Measurements from ENCODE around the gene GRID1.

DNA sequence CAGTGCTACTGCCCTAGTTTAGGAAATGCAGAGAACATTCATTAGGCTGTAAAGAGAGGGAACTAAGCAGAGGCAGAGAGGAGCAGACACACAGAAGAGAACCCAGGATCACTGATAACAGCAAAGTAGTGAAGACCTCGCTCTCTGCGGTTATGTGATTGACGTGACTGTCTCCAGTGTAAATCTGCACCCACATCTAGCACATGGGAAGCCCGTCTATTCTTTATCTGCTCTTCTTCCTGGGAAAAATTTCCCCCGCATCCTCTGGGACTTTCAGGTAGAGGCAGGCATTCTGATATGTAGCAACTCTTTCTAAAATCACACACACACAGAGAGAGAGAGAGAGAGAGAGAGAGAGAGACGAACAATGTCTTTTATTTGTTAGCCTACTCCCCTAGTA lies 699.6 kb downstream of the GRID1 start:
- TF ChIP-seq, protein P1, sequence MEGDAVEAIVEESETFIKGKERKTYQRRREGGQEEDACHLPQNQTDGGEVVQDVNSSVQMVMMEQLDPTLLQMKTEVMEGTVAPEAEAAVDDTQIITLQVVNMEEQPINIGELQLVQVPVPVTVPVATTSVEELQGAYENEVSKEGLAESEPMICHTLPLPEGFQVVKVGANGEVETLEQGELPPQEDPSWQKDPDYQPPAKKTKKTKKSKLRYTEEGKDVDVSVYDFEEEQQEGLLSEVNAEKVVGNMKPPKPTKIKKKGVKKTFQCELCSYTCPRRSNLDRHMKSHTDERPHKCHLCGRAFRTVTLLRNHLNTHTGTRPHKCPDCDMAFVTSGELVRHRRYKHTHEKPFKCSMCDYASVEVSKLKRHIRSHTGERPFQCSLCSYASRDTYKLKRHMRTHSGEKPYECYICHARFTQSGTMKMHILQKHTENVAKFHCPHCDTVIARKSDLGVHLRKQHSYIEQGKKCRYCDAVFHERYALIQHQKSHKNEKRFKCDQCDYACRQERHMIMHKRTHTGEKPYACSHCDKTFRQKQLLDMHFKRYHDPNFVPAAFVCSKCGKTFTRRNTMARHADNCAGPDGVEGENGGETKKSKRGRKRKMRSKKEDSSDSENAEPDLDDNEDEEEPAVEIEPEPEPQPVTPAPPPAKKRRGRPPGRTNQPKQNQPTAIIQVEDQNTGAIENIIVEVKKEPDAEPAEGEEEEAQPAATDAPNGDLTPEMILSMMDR (conservative IDR thresholded peaks at IDR 0.05; ENCODE audit: low read depth, low read length): no peak
- no peak for TF ChIP-seq EZH2phosphoT487 (IDR thresholded peaks at IDR 0.05; ENCODE audit: borderline replicate concordance, low read length)
- TF ChIP-seq EZH2 (IDR thresholded peaks at IDR 0.05; ENCODE audit: low read length, unreplicated experiment): no peak

Data from PC-3 (cell line).